M059J (cell line): ENCODE data around the gene RIPK1. TPM values are rescaled to one million over a fixed set of nuclear protein-coding genes. Genes with fewer than 3 reads are reported as not detected.
"Not testable (repeated sequence)": the region's sequence is repeated elsewhere in the genome, so short reads cannot be mapped to it uniquely, and the experiment has no call there.

Experiments used
- DNase-seq: peaks from one replicate; pipeline ENCODE4 v3.0.0-alpha.2; 2012; ENCODE audit warnings: low read depth
- total RNA-seq: library from RNA; depleted of rRNA; stranded (reverse); fragments of >200 nt; shearing (Covaris generic); gene quantifications from 2 replicates; pipeline ENCODE4 v1.2.3, GENCODE V29; 2014; rRNA removed

Gene RIPK1
- 26.5 and 43.6 TPM in 2 replicates for total RNA-seq

- DNase-seq: peak; percentile 94
Observed at GRCh38 chr6:3068329-3069214, at the start of gene RIPK1. RIPK1 (plus strand) TSS chr6:3068494; CDS start chr6:3076824, 8,330 bp downstream.

DNA sequence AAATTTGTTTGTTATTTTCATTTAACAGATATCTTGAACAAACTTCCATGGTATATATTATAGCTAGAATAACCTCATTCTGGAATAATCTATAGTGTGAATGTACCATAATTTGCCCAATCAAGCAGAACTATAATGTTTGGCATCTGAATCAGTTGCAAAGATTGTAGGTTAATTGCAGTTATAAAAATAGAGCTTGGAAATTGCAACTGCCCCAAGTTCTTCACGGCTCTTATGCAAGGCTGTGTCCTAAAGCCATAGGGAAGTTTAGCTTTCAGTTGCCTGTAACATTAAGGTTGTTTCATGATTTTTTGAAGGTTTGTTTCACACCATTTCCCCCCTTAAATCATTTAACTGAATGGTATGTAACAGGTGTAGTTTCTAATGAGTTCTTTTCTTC is 49.2 kb upstream of the RIPK1 start:
- no peak for DNase-seq

- DNase-seq: no peak
Observed at GRCh38 chr6:3019749-3020320, 48.5 kb upstream of the RIPK1 start.

GRCh38 chr6:3020976-3021598 is 47.2 kb upstream of the RIPK1 start:
- not testable (repeated sequence) for DNase-seq

DNA sequence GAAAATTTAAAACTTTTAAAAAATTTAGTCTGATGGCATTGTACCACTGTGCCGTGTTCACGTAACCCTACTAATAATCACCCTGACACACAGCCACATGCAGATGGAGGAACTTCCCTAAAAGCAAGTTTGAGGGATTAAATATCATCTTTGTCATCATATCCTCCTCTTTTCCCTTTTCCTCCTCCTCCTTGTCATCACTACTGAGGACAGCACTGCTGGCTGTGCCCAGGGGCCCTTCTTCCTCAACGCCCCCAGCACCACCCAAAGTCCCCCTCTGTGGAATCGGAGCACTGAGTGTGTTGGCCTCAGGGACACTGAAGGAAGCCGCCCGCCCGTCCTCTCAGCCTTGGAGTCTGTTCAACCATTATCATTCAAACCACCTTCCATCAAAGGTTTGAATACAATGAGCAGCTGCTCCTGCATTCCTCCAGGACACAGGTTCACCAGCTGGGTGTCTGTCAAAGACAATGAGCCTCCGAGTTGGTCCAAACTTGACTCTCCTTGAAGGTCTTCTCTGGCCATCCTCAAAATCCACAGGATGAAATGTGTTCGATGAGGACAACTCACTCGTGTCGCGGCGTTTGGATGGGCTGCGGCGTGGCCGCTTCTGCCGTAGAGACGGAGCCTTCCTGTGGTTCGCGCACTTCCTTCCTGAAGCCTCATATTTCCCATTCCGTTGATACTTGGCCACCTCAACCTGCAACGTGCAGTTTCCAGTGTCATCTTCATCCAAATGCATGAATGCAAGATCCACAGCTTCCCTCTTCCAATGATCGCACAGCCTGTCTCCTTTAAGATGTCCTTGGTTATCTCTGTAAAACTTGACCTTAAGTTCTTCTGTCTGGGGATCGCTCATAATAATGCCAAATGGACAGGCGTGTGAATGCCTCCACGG is 45.3 kb upstream of the RIPK1 start:
- no peak for DNase-seq

DNA sequence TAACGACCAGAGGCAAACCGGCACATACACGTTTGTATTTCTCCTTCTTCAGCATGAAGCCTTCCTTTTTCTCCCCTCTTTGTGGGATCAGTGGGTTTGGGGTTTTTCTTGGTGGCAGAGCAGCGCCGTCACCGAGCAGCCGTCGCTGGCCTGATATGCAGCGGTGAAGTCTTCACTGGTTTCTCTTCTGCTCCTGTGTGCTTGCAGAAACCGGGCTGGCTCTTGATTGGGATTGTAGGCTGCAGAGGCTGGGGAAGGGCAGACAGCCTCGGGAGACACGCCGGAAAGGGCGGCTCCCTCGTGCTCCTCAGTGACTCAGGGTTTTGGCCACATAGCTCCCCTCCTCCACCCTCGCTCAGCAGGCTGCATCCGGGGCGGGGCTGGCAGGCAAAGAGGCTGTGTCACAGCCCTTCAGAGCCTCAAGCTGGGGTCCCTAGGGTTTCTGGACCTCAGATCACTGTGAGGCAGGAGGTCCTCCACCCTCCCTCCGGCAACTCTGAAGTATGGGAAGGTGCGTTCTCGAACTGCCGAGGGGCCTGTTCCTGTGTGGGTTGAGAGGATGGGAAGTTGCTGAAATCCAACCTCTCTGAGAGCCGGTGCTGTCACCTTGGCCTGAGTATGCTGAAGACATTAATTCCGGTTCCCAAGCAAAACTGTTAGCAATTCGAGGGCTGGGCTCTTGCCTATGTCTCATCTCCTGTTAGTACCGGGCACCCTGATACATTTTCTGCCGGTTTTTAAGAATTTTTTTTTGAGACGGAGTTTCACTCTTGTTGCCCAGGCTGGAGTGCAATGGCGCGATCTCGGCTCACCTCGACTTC is 44.4 kb upstream of the RIPK1 start:
- peak; percentile 96 for DNase-seq

DNA sequence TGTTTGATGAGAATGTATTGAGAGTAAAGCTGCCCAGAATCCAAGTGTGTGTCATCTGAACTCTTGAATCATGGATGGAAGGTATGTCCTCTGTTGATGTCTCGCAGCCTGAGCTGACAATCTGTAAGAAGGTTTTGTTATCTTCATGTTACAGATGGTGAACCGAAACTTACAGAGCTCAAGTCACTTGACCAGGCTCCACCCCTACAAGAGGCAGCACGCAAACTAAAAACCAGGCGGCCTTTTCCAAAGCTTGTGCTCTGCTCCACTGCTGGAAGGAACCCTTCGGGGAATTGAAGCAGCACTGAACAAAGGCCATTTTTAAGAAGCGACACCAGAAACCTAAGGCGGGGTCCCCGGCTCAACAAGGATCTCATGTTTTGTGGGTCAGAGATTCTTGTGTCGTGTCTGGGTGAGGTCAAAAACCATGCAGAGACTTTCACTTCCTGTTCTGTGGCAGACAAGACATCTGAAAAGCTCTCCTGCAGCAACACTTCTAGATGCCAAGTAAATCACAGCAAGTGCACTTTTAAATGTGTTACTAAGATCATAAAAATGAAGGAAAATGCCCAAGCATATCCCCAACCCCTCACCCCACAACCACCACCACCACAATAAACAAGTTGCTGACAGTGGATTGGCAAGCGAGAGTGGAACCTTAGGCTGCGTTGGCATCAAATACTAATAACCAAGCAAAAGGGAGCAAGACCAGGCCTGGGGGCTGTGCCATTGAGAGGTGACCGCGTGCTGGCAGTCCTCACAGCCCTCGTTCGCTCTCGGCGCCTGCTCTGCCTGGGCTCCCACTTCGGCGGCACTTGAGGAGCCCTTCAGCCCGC is 41.3 kb upstream of the RIPK1 start:
- DNase-seq: no peak

- DNase-seq: not testable (repeated sequence)
Observed at GRCh38 chr6:3028156-3028555, 40.1 kb upstream of the RIPK1 start.

DNA sequence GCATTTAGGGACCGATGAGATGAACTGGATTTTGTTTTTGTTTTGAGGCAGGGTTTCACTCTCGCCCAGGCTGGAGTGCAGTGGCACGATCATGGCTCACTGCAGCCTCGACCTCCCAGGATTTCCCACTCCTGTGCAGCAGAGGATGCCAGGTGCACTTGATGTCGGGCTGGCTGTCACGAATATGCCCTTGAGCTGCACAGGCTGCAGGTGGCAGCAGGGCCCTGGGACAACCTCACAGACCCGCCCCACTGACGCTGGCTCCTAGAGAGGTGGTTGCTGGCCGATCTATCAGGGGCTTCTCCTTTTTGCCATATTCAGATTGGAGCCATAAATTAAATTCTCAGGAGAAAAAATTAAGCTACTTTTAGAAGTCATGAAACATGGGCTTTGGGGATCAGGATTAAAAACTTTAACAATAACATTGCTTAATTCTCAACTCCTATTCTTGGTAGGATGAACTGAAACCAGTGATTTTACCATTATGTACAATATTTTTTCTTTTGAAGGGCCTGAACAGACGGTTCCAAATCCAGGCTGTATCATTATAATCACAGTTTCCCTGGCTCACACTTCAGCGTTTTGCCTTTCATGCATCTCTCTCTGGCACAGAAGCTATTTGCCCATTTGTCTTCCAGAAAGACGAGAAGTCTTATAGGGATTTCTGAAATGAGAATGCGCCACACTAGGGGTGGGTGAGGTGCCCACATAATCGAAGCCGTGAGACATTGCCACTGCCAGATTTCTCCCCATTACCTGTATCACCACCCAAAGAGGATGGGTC is 36.2 kb upstream of the RIPK1 start:
- no peak for DNase-seq

GRCh38 chr6:3032986-3033385 is 35.3 kb upstream of the RIPK1 start:
- no peak for DNase-seq

- DNase-seq: no peak
Observed at GRCh38 chr6:3033652-3034051, 34.6 kb upstream of the RIPK1 start.

DNA sequence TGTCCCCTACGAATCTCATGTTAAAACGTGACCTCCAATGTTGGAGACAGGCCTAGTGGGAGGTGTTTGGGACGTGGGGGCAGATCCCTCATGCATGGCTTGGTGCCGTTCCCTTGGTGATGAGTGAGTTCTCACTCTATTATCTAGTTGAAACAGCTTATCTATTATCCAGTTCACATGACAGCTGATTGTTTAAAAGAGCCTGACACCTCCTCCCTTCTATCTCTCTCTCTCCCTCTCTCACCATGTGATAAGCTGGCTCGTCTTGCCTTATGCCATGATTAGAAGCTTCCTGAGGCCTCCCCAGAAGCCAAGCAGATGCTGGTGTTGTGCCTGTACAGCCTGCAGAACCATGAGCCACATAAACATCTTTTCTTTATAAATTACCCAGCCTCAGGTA is 32.9 kb upstream of the RIPK1 start:
- no peak for DNase-seq

- DNase-seq: no peak
Observed at GRCh38 chr6:3036861-3037637, 31.2 kb upstream of the RIPK1 start.

DNA sequence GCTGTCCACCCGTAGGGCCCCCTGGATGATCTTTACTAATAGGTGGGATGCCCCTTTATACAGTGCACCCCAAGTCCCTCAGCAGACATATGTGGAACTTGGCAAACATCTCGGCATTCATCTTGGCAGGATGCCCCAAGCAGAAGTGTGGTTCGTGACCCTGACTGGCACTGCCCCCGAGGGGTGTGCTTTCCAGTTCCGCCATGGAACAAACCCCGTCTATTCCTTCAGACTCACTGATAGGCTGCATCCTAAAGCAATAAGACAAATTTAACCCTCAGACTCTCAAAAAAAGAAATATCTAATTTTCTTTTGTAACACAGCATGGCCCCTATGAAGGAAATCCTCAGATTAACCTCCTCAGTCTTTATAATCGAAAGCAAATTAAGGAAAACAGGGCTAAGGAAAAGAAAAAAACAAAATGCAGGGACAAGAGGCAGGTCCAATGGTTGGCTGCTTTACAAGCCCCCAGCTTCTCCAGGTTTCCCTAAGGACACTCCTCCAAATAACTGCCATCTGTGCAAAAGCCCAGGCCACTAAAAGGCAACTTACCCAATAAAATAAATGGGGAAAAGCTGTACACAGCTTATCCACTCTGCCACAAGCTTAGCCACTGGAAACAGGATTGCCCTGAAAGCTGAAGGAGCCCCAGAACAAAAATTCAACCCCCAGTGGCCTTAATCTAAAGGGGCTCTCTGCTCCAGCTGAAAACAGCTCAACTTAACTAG is 30.5 kb upstream of the RIPK1 start:
- DNase-seq: no peak

GRCh38 chr6:3039384-3039783 is 28.9 kb upstream of the RIPK1 start:
- no peak for DNase-seq

DNA sequence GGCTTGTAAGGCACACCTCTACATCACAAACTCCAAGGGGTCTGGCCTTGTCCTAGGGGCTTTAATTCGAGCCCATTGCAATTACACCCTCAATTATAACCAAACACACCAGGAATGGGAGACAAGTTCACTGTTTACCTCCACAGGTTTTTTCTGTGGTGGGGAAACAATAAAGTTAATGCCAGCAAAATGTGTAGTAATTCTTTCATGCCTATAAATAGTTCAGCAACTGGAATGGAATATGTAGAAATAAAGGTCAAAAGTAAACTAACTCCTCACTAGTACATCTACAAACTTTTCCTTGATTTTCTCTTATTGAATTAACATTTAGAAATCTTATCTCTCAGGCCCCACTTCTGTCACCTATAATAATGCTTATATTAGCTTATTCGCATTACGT is 27.1 kb upstream of the RIPK1 start:
- DNase-seq: no peak

- no peak for DNase-seq
Observed at GRCh38 chr6:3041606-3042005, 26.7 kb upstream of the RIPK1 start.

DNA sequence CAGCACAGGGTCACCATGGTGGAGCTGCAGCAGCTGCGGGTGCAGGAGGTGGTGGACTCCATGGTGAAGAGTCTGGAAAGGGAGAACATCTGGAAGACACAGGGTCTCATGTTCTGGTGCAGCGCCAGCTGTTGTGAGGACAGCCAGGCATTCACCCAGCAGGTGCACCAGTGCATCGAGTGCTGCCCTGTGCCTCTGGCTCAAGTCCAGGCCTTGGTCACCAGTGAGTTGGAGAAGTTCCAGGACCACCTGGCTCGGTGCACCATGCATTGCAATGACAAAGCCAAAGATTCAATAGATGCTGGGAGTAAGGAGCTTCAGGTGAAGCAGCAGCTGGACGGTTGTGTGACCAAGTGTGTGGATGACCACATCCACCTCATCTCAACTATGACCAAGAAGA is 22.9 kb upstream of the RIPK1 start:
- DNase-seq: no peak
